DOHH2 (cell line): ENCODE results near the gene EIF3B.

ENCODE experiments used
- EZH2phosphoT487 ChIP-seq: fragments of 200-600 bp; sonication (generic); IDR thresholded peaks from 2 replicates; pipeline ENCODE4 v1.6.1; 2017; ENCODE audit warnings: borderline replicate concordance, mild to moderate bottlenecking, antibody characterized with exemption, low read length, moderate library complexity, mixed read lengths
- TF ChIP-seq, protein P1 (sequence below): fragments of 200-600 bp; sonication (generic); IDR thresholded peaks from one replicate; pipeline ENCODE4 v1.5.1; 2014; ENCODE audit warnings: antibody characterized with exemption, mild to moderate bottlenecking, low read depth, low read length; ENCODE audit not compliant: poor library complexity, severe bottlenecking

DNA sequence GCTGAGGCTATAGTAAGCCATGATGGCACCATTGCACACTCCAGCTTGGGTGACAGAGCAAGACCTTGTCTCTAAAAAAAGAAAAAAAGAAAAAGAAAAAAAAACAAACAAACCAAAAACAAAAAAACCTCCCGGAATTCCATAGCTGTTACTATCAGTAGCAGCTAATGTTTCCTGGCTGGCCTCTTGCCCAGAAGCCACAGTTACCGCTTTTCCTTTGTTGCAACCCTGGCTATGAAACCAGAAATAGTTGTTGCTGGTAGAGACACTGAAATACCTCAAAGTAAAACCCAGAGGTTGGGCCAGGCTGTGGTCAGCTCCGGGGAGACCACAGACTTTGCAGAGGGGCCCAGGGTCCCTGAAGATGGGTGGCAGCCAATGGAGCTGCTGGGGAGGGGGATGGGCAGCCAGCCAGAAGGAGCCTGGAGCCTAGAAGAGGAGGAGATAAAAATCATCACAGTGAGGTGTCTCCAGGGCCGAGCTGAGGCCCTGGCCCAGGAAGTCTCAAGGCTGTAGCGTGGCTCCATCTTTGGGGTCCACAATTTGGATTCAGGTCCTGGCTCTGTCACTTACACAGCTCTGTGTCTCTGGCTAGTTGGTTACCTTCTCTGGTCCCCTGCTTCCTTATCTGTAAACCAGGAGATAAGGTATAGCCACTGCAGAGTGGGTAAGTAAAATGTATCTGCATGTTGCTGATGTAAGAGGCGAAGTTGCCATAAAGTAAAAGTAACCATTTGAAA lies 45.4 kb downstream of the EIF3B start:
- TF ChIP-seq, protein P1, sequence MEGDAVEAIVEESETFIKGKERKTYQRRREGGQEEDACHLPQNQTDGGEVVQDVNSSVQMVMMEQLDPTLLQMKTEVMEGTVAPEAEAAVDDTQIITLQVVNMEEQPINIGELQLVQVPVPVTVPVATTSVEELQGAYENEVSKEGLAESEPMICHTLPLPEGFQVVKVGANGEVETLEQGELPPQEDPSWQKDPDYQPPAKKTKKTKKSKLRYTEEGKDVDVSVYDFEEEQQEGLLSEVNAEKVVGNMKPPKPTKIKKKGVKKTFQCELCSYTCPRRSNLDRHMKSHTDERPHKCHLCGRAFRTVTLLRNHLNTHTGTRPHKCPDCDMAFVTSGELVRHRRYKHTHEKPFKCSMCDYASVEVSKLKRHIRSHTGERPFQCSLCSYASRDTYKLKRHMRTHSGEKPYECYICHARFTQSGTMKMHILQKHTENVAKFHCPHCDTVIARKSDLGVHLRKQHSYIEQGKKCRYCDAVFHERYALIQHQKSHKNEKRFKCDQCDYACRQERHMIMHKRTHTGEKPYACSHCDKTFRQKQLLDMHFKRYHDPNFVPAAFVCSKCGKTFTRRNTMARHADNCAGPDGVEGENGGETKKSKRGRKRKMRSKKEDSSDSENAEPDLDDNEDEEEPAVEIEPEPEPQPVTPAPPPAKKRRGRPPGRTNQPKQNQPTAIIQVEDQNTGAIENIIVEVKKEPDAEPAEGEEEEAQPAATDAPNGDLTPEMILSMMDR = no peak
- no peak for TF ChIP-seq EZH2phosphoT487
